K562 (cell line): ENCODE data around the gene KNL1. TPM values are rescaled to one million over a fixed set of nuclear protein-coding genes. Genes with fewer than 3 reads are reported as not detected.

Experiments used
- ARNT ChIP-seq, 2 experiments: fragments of 450-650 bp; IDR thresholded peaks; 2 replicates each; pipeline ENCODE4 v1.6.1; 2016; ENCODE audit warnings: mild to moderate bottlenecking in 1 of 2
- BRD9 ChIP-seq: fragments of 450-650 bp; IDR thresholded peaks from 2 replicates; pipeline ENCODE4 v1.6.1; 2018; ENCODE audit warnings: low read depth; ENCODE audit not compliant: partially characterized antibody
- DMBX1 ChIP-seq: fragments of 250-450 bp; sonication (Bioruptor Pico); IDR thresholded peaks from 2 replicates; pipeline ENCODE4 v1.8.0; 2022; ENCODE audit warnings: inconsistent platforms, mild to moderate bottlenecking, moderate library complexity, borderline replicate concordance
- FOXA3 ChIP-seq, 2 experiments: fragments of 450-650 bp in 1 of 2; sonication (generic) in 1 of 2; formaldehyde crosslinking; IDR thresholded peaks in 1 of 2; conservative IDR thresholded peaks in 1 of 2; 2 replicates each; pipeline versions ENCODE4 v1.4.0 to v1.8.0; 2020 to 2022; ENCODE audit warnings: mild to moderate bottlenecking in 2 of 2, missing genetic modification reagents in 1 of 2
- POLR2AphosphoS2 ChIP-seq: IDR thresholded peaks from 2 replicates; pipeline ENCODE4 v1.6.1; 2012; ENCODE audit warnings: low read length, improper control_type of control experiment
- RUNX1 ChIP-seq: sonication (generic); IDR thresholded peaks from 2 replicates; pipeline ENCODE4 v1.6.1; 2016; ENCODE audit warnings: antibody characterized with exemption, low read depth
- SOX6 ChIP-seq: fragments of 450-650 bp; IDR thresholded peaks from 2 replicates; pipeline ENCODE4 v1.6.1; 2014; ENCODE audit warnings: mild to moderate bottlenecking
- TAF15 ChIP-seq: fragments of 200-400 bp; formaldehyde crosslinking; IDR thresholded peaks from 2 replicates; pipeline ENCODE4 v1.6.1; 2017; ENCODE audit warnings: mild to moderate bottlenecking, low read depth, low read length, moderate library complexity
- ZKSCAN8 ChIP-seq: fragments of 200-800 bp; sonication (Bioruptor generic); IDR thresholded peaks from 2 replicates; pipeline ENCODE4 v1.6.1; 2016; ENCODE audit warnings: missing genetic modification characterization, missing compliant biosample characterization
- ZNF766 ChIP-seq: fragments of 200-800 bp; sonication (Bioruptor generic); conservative IDR thresholded peaks from 2 replicates; pipeline ENCODE4 v1.6.1; 2016; ENCODE audit warnings: missing genetic modification characterization, missing compliant biosample characterization
- polyA plus RNA-seq, 8 experiments: library from polyadenylated mRNA; depleted of rRNA in 4 of 8; stranded (reverse) in 5 of 8; unstranded in 3 of 8; fragments of >200 nt; fragmentation: Nextera tagmentation in 2 of 8; fragmentation: Illumina TruSeq in 1 of 8; extraction: Ambion mirVana in 2 of 8; extraction: Trizol in 1 of 8; gene quantifications; 2 replicates each; pipeline versions ENCODE4 v1.2.1 to v1.2.3, GENCODE V29; 2011 to 2014; ENCODE audit warnings: inconsistent platforms in 1 of 8, missing spikeins in 1 of 8
- total RNA-seq, 7 experiments: library from RNA; depleted of rRNA in 6 of 7; stranded (reverse); fragments of >200 nt in 6 of 7; fragmentation: Illumina TruSeq in 2 of 7; extraction: Trizol in 2 of 7; gene quantifications; 2 replicates each; pipeline versions ENCODE4 v1.2.1 to v1.2.3, GENCODE V29; 2011 to 2021; ENCODE audit warnings: low replicate concordance in 1 of 7
- TF ChIP-seq, protein P1 (sequence below), 2 experiments: fragments of 450-650 bp; IDR thresholded peaks; 2 replicates each; pipeline ENCODE4 v1.6.1; 2016; ENCODE audit warnings: mild to moderate bottlenecking in 2 of 2, borderline replicate concordance in 1 of 2, low read depth in 1 of 2, moderate library complexity in 1 of 2
- TF ChIP-seq, protein P2 (sequence below): IDR thresholded peaks from 2 replicates; pipeline ENCODE4 v1.6.1; 2012; ENCODE audit warnings: low read depth, low read length, improper control_type of control experiment, borderline replicate concordance
- TF ChIP-seq, protein P3 (sequence below): fragments of 250-450 bp; sonication (Bioruptor Pico); IDR thresholded peaks from 2 replicates; pipeline ENCODE4 v1.5.0; 2021; ENCODE audit warnings: mild to moderate bottlenecking, moderate library complexity

KNL1 gene
- total and polyA plus RNA-seq, 9 of the 15 experiments (the other 6 are each of a cell fraction or from before 2014, with no cell fraction given): 14.5 to 65.4 (median 34.6) TPM

DNA sequence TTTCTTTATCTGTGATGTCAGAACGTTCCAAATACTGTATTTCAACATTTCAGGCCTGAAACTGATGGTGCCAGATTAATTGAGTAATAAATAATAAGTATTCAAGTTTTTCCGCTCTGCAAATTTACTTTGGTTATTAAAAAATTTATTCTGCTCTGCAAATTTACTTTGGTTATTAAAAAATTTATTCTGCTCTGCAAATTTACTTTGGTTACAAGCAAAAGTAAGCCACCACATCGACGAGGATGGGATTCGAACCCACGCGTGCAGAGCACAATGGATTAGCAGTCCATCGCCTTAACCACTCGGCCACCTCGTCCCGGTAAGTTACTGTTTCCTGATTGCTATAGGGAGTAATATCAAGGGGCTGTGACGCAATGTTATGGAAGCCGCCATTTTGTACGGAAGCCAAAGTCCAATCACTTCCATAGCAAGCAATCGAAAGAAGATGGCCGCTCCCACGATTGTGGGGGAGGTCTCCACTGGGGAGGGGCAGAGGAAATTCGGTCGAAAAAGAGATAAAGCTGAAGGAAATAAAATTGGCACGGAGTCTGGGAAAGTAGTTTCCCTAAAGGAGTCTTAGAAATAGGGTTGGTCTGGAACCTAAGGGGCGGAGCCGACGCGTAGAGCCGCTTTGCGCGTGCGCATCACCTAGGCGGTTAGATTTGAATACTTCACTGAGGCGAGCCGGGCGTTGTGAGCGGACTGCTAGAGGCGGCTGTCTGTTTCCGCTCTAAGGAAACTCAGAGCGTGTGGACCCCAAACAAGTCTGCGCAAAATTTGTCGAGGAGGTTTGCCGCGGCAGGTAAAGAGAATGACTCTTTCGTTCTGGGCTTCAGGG lies at the start of gene KNL1 (continued):
- TF ChIP-seq, protein P1, sequence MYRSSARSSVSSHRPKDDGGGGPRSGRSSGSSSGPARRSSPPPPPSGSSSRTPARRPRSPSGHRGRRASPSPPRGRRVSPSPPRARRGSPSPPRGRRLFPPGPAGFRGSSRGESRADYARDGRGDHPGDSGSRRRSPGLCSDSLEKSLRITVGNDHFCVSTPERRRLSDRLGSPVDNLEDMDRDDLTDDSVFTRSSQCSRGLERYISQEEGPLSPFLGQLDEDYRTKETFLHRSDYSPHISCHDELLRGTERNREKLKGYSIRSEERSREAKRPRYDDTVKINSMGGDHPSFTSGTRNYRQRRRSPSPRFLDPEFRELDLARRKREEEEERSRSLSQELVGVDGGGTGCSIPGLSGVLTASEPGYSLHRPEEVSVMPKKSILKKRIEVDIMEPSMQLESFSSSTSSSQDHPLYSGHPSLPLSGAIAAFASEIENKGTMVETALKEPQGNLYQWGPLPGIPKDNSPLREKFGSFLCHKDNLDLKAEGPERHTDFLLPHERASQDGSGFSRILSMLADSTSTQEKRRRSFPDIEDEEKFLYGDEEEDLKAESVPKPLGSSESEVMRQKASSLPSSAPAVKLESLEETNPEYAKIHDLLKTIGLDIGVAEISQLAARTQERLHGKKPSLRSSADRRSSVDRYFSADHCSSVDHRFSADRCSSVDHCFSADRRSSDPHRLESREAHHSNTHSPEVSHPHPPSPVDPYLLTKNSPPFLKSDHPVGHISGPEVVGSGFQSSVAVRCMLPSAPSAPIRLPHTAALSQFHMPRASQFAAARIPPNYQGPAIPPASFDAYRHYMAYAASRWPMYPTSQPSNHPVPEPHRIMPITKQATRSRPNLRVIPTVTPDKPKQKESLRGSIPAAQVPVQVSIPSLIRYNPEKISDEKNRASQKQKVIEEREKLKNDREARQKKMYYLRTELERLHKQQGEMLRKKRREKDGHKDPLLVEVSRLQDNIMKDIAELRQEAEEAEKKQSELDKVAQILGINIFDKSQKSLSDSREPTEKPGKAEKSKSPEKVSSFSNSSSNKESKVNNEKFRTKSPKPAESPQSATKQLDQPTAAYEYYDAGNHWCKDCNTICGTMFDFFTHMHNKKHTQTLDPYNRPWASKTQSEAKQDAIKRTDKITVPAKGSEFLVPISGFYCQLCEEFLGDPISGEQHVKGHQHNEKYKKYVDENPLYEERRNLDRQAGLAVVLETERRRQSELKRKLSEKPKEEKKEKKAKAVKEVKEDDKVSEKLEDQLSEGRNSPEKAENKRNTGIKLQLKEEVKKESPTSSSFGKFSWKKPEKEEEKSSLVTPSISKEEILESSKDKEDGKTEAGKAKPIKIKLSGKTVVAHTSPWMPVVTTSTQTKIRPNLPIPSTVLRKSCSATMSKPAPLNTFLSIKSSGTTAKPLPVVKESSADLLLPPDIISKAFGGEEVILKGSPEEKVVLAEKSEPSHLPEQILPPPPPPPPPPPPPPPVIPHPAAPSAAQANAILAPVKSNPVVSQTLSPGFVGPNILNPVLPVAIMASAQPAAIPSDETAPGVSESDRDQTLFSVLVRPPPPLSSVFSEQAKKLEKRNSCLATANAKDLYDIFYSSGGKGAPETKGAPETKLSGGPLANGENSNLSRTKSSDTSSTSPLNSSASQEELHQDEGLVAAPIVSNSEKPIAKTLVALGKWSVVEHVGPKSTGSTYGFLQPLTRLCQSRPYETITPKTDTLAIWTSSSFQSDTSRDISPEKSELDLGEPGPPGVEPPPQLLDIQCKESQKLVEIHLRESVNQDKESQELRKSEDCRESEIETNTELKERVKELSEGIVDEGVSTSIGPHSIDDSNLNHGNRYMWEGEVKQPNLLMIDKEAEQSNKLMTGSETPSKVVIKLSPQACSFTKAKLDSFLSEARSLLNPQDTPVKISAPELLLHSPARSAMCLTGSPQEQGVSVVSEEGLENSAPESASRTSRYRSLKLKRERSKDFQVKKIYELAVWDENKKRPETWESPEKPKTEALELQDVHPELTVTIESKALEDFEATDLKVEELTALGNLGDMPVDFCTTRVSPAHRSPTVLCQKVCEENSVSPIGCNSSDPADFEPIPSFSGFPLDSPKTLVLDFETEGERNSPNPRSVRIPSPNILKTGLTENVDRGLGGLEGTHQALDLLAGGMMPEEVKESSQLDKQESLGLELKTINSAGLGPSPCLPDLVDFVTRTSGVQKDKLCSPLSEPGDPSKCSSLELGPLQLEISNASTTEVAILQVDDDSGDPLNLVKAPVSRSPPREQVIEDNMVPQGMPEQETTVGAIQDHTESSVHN (IDR thresholded peaks at IDR 0.05; ENCODE audit: borderline replicate concordance in 1 of 2, low read depth in 1 of 2): peak in 1 of 2 experiments; percentile 89; a peak in 2 of 4 replicates
- TF ChIP-seq ZNF766 (CRISPR knock-in tag) (peak; percentile 73), FOXA3 (CRISPR knock-in tag; conservative IDR thresholded peaks at IDR 0.05 in 1 of 2, IDR thresholded peaks at IDR 0.05 in 1 of 2) (no peak; a peak in 1 of 4 replicates), ZKSCAN8 (CRISPR knock-in tag) (peak; percentile 73; the same call in 1 of the 2 replicates), RUNX1 (no peak), DMBX1 (CRISPR knock-in tag) (peak; percentile 59; the same call in 1 of the 2 replicates), TAF15 (no peak), BRD9 (peak; percentile 100), ARNT (IDR thresholded peaks at IDR 0.05) (peak; percentile 95), SOX6 (peak; percentile 84), POLR2AphosphoS2 (no peak)
- TF ChIP-seq, protein P2, sequence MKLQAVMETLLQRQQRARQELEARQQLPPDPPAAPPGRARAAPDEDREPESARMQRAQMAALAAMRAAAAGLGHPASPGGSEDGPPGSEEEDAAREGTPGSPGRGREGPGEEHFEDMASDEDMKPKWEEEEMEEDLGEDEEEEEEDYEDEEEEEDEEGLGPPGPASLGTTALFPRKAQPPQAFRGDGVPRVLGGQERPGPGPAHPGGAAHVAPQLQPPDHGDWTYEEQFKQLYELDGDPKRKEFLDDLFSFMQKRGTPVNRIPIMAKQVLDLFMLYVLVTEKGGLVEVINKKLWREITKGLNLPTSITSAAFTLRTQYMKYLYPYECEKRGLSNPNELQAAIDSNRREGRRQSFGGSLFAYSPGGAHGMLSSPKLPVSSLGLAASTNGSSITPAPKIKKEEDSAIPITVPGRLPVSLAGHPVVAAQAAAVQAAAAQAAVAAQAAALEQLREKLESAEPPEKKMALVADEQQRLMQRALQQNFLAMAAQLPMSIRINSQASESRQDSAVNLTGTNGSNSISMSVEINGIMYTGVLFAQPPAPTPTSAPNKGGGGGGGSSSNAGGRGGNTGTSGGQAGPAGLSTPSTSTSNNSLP: peak; percentile 56; the same call in 1 of the 2 replicates
- TF ChIP-seq, protein P3, sequence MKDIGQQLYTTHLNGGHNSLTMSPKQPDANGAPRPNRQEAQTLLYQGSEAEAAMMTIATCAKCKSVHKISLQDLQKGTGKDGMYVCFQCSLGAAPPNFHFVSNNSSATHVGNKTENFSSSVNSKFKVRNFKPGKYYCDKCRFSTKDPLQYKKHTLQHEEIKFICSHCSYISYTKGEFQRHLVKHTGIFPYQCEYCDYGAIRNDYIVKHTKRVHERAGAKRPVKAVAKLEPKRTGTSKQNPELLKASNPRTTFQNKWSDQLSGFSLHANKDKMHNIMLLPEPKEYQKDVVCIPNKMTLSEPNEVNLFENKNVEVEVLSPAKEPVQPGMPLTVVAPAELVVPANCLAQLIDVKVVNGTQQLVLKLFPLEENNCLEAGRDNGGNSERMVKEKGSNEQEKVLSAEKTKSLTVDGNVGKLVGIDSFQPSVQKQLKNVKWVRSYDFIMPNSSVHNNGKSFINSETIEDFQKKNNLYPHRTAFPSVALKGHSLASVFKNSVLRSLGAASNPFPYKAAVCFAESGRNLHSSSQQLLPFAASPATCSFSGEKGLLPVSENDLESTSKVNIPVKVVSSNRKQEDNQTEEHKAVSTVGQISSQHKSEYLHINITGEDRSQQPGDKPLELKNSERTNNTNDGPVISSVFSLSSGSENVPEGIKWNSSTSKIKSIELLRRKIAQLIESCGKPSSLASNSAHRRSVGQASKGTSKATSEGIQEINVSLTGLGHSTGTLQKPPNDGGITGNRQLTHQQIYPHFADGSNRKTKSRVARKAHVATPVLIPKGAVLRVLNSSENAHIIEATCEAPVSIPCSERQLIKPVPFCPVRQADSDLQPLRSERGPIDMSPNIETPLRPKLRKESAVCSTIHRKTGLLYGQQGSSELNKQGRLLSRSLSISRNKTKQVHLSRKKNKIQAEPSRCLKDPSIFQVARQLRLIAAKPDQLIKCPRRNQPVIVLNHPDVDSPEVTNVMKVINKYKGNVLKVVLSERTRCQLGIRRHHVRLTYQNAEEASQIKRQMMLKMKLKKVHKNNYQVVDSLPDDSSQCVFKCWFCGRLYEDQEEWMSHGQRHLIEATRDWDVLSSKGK (CRISPR knock-in tag): no peak
